Stomach (tissue), 4 donors: ENCODE data around the gene CD101.

Source experiments
- CTCF ChIP-seq, 7 experiments: fragments of 450-650 bp in 4 of 7; fragments of 200-600 bp in 3 of 7; sonication (generic) in 3 of 7; IDR thresholded peaks; one replicate each; pipeline ENCODE4 v1.5.1; 2016 to 2019; ENCODE audit warnings: antibody characterized with exemption in 7 of 7, control low read depth in 2 of 7, mild to moderate bottlenecking in 1 of 7
- POLR2A ChIP-seq, 4 donors: fragments of 450-650 bp; IDR thresholded peaks; one replicate each; pipeline ENCODE4 v1.6.1; 2016; ENCODE audit warnings: antibody characterized with exemption in 4 of 4, control low read depth in 2 of 4, mild to moderate bottlenecking in 1 of 4, moderate library complexity in 1 of 4
- POLR2AphosphoS5 ChIP-seq, 3 donors: sonication (generic); formaldehyde crosslinking; IDR thresholded peaks; one replicate each; pipeline ENCODE4 v1.6.1; 2016; ENCODE audit warnings: antibody characterized with exemption in 3 of 3

- TF ChIP-seq CTCF (IDR thresholded peaks at IDR 0.05) (no peak), POLR2AphosphoS5 (IDR thresholded peaks at IDR 0.05) (no peak), POLR2A (IDR thresholded peaks at IDR 0.05) (no peak)
Observed at GRCh38 chr1:116958110-116958509, 43.5 kb upstream of the CD101 start.
